Neural cell (in vitro differentiated cells): ENCODE results near the gene ACP7. TPM values are rescaled to one million over a fixed set of nuclear protein-coding genes. Genes with fewer than 3 reads are reported as not detected.

ENCODE experiments used
- H2AFZ ChIP-seq: fragments of 200-600, 300-800 bp; sonication (generic), shearing (Covaris generic); 2 replicates; pipeline ENCODE4 v1.6.0; 2014; ENCODE audit warnings: low read depth, mild to moderate bottlenecking, antibody characterized with exemption, low read length, moderate library complexity
- H3F3A ChIP-seq: fragments of 200-600 bp; shearing (Covaris generic); 2 replicates; pipeline ENCODE4 v1.6.1; 2016; ENCODE audit warnings: mild to moderate bottlenecking, moderate library complexity, mixed read lengths, antibody characterized with exemption, low read length; ENCODE audit not compliant: insufficient read depth, poor library complexity, severe bottlenecking
- H3K27ac ChIP-seq: fragments of 200-600, 300-800 bp; sonication (generic), shearing (Covaris generic); 2 replicates; pipeline ENCODE4 v1.5.1; 2014; ENCODE audit warnings: mild to moderate bottlenecking, low read length, moderate library complexity
- H3K27me3 ChIP-seq: fragments of 300-800, 200-600 bp; sonication (generic), shearing (Covaris generic); 2 replicates; pipeline ENCODE4 v1.6.0; 2014; ENCODE audit warnings: mild to moderate bottlenecking, low read depth, low read length, moderate library complexity; ENCODE audit not compliant: insufficient read depth
- H3K36me3 ChIP-seq: fragments of 300-800, 200-600 bp; sonication (generic), shearing (Covaris generic); 2 replicates; pipeline ENCODE4 v1.5.1; 2014; ENCODE audit warnings: mild to moderate bottlenecking, antibody characterized with exemption, low read length, moderate library complexity; ENCODE audit not compliant: insufficient read depth
- H3K4me2 ChIP-seq: fragments of 300-800, 200-600 bp; sonication (generic), shearing (Covaris generic); 2 replicates; pipeline ENCODE4 v1.6.0; 2014; ENCODE audit warnings: mild to moderate bottlenecking, low read length
- H3K4me3 ChIP-seq: fragments of 300-800, 200-600 bp; sonication (generic), shearing (Covaris generic); 2 replicates; pipeline ENCODE4 v1.5.1; 2014; ENCODE audit warnings: mild to moderate bottlenecking, low read length, moderate library complexity
- H3K79me2 ChIP-seq: fragments of 200-600 bp; shearing (Covaris generic); replicated peaks from 2 replicates; pipeline ENCODE4 v1.6.0; 2014; ENCODE audit warnings: mild to moderate bottlenecking, low read length, moderate library complexity; ENCODE audit not compliant: insufficient read depth
- H3K9ac ChIP-seq: fragments of 300-800, 200-600 bp; sonication (generic), shearing (Covaris generic); 2 replicates; pipeline ENCODE4 v1.6.1; 2016; ENCODE audit warnings: mild to moderate bottlenecking, low read length, mixed read lengths
- H3K9me2 ChIP-seq: fragments of 200-600 bp; shearing (Covaris generic); 2 replicates; pipeline ENCODE4 v1.6.1; 2016; ENCODE audit warnings: mild to moderate bottlenecking, low read length, mixed read lengths; ENCODE audit not compliant: insufficient read depth
- H3K9me3 ChIP-seq: fragments of 200-600, 300-800 bp; sonication (generic), shearing (Covaris generic); 2 replicates; pipeline ENCODE4 v1.6.1; 2016; ENCODE audit warnings: mild to moderate bottlenecking, mixed run types, low read length, moderate library complexity, mixed read lengths
- H4K20me1 ChIP-seq: fragments of 200-600 bp; shearing (Covaris generic); 2 replicates; pipeline ENCODE4 v1.6.1; 2016; ENCODE audit warnings: mild to moderate bottlenecking, mixed run types; ENCODE audit not compliant: insufficient read depth
- EP300 ChIP-seq: fragments of 450-650 bp; conservative IDR thresholded peaks from 2 replicates; pipeline ENCODE4 v1.6.1; 2014; ENCODE audit warnings: antibody characterized with exemption, mild to moderate bottlenecking, moderate library complexity; ENCODE audit not compliant: poor library complexity, severe bottlenecking
- EZH2 ChIP-seq: fragments of 200-600, 300-800 bp; shearing (Covaris generic), sonication (generic); IDR thresholded peaks from 2 replicates; pipeline ENCODE4 v1.6.1; 2014; ENCODE audit warnings: antibody characterized with exemption, low read length, borderline replicate concordance, mild to moderate bottlenecking; ENCODE audit not compliant: insufficient read depth, poor library complexity, severe bottlenecking
- MXI1 ChIP-seq: fragments of 450-650 bp; conservative IDR thresholded peaks from 2 replicates; pipeline ENCODE4 v1.6.1; 2014; ENCODE audit warnings: antibody characterized with exemption, mild to moderate bottlenecking; ENCODE audit not compliant: poor library complexity, severe bottlenecking
- POLR2AphosphoS5 ChIP-seq: IDR thresholded peaks from 2 replicates; pipeline ENCODE4 v1.6.1; 2012
- RAD21 ChIP-seq: fragments of 450-650 bp; conservative IDR thresholded peaks from 2 replicates; pipeline ENCODE4 v1.6.1; 2014; ENCODE audit warnings: antibody characterized with exemption, mild to moderate bottlenecking, moderate library complexity
- SMC3 ChIP-seq: fragments of 450-650 bp; conservative IDR thresholded peaks from 2 replicates; pipeline ENCODE4 v1.6.1; 2014; ENCODE audit warnings: antibody characterized with exemption, mild to moderate bottlenecking, moderate library complexity; ENCODE audit not compliant: poor library complexity
- TAF1 ChIP-seq: IDR thresholded peaks from 2 replicates; pipeline ENCODE4 v1.6.1; 2012; ENCODE audit warnings: low read depth
- polyA plus RNA-seq: library from polyadenylated mRNA; depleted of rRNA; stranded (reverse); fragments of >200 nt; gene quantifications from 2 replicates; pipeline ENCODE4 v1.2.3, GENCODE V29; 2014
- TF ChIP-seq, protein P1 (sequence below): fragments of 450-650 bp; IDR thresholded peaks from 2 replicates; pipeline ENCODE4 v1.5.1; 2014; ENCODE audit warnings: antibody characterized with exemption, mild to moderate bottlenecking, moderate library complexity; ENCODE audit not compliant: poor library complexity, severe bottlenecking
- TF ChIP-seq, protein P2 (sequence below): IDR thresholded peaks from 2 replicates; pipeline ENCODE4 v1.6.1; 2012; ENCODE audit warnings: borderline replicate concordance

The ACP7 gene
- polyA plus RNA-seq, 1 donor from 2014 or later = not detected

DNA sequence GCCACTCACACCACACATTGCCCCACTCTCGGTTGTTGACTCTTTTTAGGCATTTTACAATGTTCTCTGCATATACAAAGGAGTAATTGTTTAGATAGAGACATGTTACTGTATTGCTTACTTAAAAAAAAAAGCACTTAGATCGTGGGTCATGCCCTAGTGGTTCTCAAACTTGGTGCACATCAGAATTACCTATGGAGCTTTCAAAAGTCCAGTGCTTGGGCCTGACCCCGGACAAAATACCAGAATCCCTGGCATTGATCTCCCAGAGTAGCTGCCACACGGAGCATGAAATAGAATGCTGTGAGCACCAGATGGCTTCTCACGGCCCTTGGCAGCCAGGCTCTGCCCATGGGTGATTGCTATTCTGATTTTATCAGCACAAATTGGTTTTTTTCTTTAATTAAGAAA lies 20.0 kb downstream of the ACP7 start:
- Histone ChIP-seq H3K9ac (no peak overlapping the region), H3K27ac (no peak overlapping the region), H3K27me3 (no peaks in the 10 kb centered on the region)

DNA sequence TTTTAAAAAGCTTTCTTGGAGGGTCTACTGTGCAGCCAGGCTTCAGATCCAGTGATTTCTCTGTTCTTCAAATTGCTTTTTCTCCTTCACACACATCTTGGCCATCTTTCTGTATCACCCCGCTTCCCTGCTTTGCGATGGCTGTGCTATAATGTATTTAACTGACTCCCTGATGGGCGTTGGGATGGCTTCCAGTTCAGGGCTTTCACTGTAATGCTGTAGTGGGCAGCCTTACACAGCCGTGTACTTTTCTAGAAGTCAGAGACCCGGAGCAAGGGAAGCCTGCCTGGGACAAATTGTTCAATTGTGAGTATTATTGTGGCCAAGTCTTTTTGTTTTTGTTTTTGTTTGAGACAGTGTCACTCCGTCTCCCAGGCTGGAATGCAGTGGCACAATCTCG lies 22.0 kb downstream of the ACP7 start:
- Histone ChIP-seq H3K27ac (no peak overlapping the region), H3K4me3 (no peak overlapping the region), H3K4me2 (no peak overlapping the region), H4K20me1 (no peaks in the 10 kb centered on the region), H3K27me3 (no peaks in the 10 kb centered on the region), H2AFZ (no peak overlapping the region), H3K9ac (no peak overlapping the region), H3K79me2 (no peaks in the 10 kb centered on the region), H3F3A (no peaks in the 10 kb centered on the region), H3K9me2 (no peaks in the 10 kb centered on the region), H3K36me3 (no peaks in the 10 kb centered on the region), H3K9me3 (no peaks in the 10 kb centered on the region)
- TF ChIP-seq EZH2 = no peak
- TF ChIP-seq RAD21 = no peak
- no peak for TF ChIP-seq MXI1
- TF ChIP-seq, protein P1, sequence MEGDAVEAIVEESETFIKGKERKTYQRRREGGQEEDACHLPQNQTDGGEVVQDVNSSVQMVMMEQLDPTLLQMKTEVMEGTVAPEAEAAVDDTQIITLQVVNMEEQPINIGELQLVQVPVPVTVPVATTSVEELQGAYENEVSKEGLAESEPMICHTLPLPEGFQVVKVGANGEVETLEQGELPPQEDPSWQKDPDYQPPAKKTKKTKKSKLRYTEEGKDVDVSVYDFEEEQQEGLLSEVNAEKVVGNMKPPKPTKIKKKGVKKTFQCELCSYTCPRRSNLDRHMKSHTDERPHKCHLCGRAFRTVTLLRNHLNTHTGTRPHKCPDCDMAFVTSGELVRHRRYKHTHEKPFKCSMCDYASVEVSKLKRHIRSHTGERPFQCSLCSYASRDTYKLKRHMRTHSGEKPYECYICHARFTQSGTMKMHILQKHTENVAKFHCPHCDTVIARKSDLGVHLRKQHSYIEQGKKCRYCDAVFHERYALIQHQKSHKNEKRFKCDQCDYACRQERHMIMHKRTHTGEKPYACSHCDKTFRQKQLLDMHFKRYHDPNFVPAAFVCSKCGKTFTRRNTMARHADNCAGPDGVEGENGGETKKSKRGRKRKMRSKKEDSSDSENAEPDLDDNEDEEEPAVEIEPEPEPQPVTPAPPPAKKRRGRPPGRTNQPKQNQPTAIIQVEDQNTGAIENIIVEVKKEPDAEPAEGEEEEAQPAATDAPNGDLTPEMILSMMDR = no peak

More for the DNA sequence above, 20.0 kb downstream of the ACP7 start:
- Histone ChIP-seq H2AFZ (no peak overlapping the region), H3K36me3 (no peaks in the 10 kb centered on the region), H3F3A (no peaks in the 10 kb centered on the region), H3K9me2 (no peaks in the 10 kb centered on the region), H3K4me2 (no peak overlapping the region), H3K79me2 (no peaks in the 10 kb centered on the region), H3K4me3 (no peak overlapping the region), H3K9me3 (no peaks in the 10 kb centered on the region), H4K20me1 (no peaks in the 10 kb centered on the region)
- TF ChIP-seq EP300 = no peak
- no peak for TF ChIP-seq MXI1
- TF ChIP-seq, protein P2, sequence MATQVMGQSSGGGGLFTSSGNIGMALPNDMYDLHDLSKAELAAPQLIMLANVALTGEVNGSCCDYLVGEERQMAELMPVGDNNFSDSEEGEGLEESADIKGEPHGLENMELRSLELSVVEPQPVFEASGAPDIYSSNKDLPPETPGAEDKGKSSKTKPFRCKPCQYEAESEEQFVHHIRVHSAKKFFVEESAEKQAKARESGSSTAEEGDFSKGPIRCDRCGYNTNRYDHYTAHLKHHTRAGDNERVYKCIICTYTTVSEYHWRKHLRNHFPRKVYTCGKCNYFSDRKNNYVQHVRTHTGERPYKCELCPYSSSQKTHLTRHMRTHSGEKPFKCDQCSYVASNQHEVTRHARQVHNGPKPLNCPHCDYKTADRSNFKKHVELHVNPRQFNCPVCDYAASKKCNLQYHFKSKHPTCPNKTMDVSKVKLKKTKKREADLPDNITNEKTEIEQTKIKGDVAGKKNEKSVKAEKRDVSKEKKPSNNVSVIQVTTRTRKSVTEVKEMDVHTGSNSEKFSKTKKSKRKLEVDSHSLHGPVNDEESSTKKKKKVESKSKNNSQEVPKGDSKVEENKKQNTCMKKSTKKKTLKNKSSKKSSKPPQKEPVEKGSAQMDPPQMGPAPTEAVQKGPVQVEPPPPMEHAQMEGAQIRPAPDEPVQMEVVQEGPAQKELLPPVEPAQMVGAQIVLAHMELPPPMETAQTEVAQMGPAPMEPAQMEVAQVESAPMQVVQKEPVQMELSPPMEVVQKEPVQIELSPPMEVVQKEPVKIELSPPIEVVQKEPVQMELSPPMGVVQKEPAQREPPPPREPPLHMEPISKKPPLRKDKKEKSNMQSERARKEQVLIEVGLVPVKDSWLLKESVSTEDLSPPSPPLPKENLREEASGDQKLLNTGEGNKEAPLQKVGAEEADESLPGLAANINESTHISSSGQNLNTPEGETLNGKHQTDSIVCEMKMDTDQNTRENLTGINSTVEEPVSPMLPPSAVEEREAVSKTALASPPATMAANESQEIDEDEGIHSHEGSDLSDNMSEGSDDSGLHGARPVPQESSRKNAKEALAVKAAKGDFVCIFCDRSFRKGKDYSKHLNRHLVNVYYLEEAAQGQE = no peak
- TF ChIP-seq POLR2AphosphoS5 = no peak
- TF ChIP-seq TAF1 = no peak
- no peak for TF ChIP-seq EZH2
- TF ChIP-seq, protein P1 = no peak
- no peak for TF ChIP-seq RAD21
- TF ChIP-seq SMC3 = no peak
